K562 (cell line): ENCODE measurements around the gene SESN2. TPM values are rescaled to one million over a fixed set of nuclear protein-coding genes. Genes with fewer than 3 reads are reported as not detected.

ENCODE experiments used
- FOXA1 ChIP-seq: fragments of 450-650 bp; IDR thresholded peaks from 2 replicates; pipeline ENCODE4 v1.6.1; 2016; ENCODE audit warnings: mild to moderate bottlenecking, borderline replicate concordance
- MAFF ChIP-seq: IDR thresholded peaks from 2 replicates; pipeline ENCODE4 v1.6.1; 2012; ENCODE audit warnings: low read length, improper control_type of control experiment
- POLR2AphosphoS2 ChIP-seq: IDR thresholded peaks from 2 replicates; pipeline ENCODE4 v1.6.1; 2012; ENCODE audit warnings: low read length, improper control_type of control experiment
- RBM15 ChIP-seq: fragments of 200-400 bp; formaldehyde crosslinking; IDR thresholded peaks from 2 replicates; pipeline ENCODE4 v1.6.1; 2018; ENCODE audit warnings: mild to moderate bottlenecking, low read length, moderate library complexity; ENCODE audit not compliant: insufficient read depth
- RHOXF2B ChIP-seq: fragments of 250-450 bp; sonication (Bioruptor Pico); conservative IDR thresholded peaks from 2 replicates; pipeline ENCODE4 v1.5.1; 2021
- TCF3 ChIP-seq: sonication (generic); formaldehyde crosslinking; IDR thresholded peaks from 2 replicates; pipeline ENCODE4 v1.4.0; 2020; ENCODE audit warnings: mild to moderate bottlenecking, missing genetic modification reagents
- ZFP36 ChIP-seq: fragments of 150-350 bp; IDR thresholded peaks from 2 replicates; pipeline ENCODE4 v1.6.1; 2018; ENCODE audit warnings: low read length, low read depth; ENCODE audit not compliant: partially characterized antibody
- ZNF282 ChIP-seq: sonication (generic); formaldehyde crosslinking; IDR thresholded peaks from 2 replicates; pipeline ENCODE4 v1.8.1; 2023; ENCODE audit warnings: missing genetic modification reagents
- ZNF717 ChIP-seq: fragments of 250-450 bp; sonication (Bioruptor Pico); IDR thresholded peaks from 2 replicates; pipeline ENCODE4 v1.5.0; 2021
- ZNF785 ChIP-seq: fragments of 250-450 bp; sonication (Bioruptor Pico); IDR thresholded peaks from 2 replicates; pipeline ENCODE4 v1.4.0; 2020; ENCODE audit warnings: mild to moderate bottlenecking
- polyA plus RNA-seq, 8 experiments: library from polyadenylated mRNA; depleted of rRNA in 4 of 8; stranded (reverse) in 5 of 8; unstranded in 3 of 8; fragments of >200 nt; fragmentation: Nextera tagmentation in 2 of 8; fragmentation: Illumina TruSeq in 1 of 8; extraction: Ambion mirVana in 2 of 8; extraction: Trizol in 1 of 8; gene quantifications; 2 replicates each; pipeline versions ENCODE4 v1.2.1 to v1.2.3, GENCODE V29; 2011 to 2014; ENCODE audit warnings: inconsistent platforms in 1 of 8, missing spikeins in 1 of 8
- total RNA-seq, 7 experiments: library from RNA; depleted of rRNA in 6 of 7; stranded (reverse); fragments of >200 nt in 6 of 7; fragmentation: Illumina TruSeq in 2 of 7; extraction: Trizol in 2 of 7; gene quantifications; 2 replicates each; pipeline versions ENCODE4 v1.2.1 to v1.2.3, GENCODE V29; 2011 to 2021; ENCODE audit warnings: low replicate concordance in 1 of 7
- TF ChIP-seq, protein P1 (sequence below): fragments of 450-650 bp; IDR thresholded peaks from one replicate; pipeline ENCODE4 v1.6.1; 2018; ENCODE audit warnings: mild to moderate bottlenecking, moderate library complexity; ENCODE audit not compliant: partially characterized antibody
- TF ChIP-seq, protein P2 (sequence below): fragments of 450-650 bp; IDR thresholded peaks from 2 replicates; pipeline ENCODE4 v1.7.1; 2018; ENCODE audit warnings: mild to moderate bottlenecking, low read depth; ENCODE audit not compliant: partially characterized antibody
- TF ChIP-seq, protein P3 (sequence below): fragments of 250-450 bp; sonication (Bioruptor Pico); IDR thresholded peaks from 2 replicates; pipeline ENCODE4 v1.4.0; 2020; ENCODE audit warnings: mild to moderate bottlenecking, moderate library complexity
- TF ChIP-seq, protein P4 (sequence below), 2 experiments: IDR thresholded peaks; 2 replicates each; pipeline ENCODE4 v1.6.1; 2011; ENCODE audit warnings: borderline replicate concordance in 1 of 2, control low read depth in 1 of 2, low read depth in 1 of 2, low read length in 1 of 2, mild to moderate bottlenecking in 1 of 2, mixed read lengths in 1 of 2, moderate library complexity in 1 of 2; ENCODE audit not compliant: insufficient read depth in 1 of 2, insufficient read length in 1 of 2, poor library complexity in 1 of 2, severe bottlenecking in 1 of 2; ENCODE audit errors: extremely low read depth in 1 of 2

The SESN2 gene
- total and polyA plus RNA-seq, 9 of the 15 experiments (the other 6 are each of a cell fraction or from before 2014, with no cell fraction given): 3.7 to 71.3 (median 16.8) TPM

DNA sequence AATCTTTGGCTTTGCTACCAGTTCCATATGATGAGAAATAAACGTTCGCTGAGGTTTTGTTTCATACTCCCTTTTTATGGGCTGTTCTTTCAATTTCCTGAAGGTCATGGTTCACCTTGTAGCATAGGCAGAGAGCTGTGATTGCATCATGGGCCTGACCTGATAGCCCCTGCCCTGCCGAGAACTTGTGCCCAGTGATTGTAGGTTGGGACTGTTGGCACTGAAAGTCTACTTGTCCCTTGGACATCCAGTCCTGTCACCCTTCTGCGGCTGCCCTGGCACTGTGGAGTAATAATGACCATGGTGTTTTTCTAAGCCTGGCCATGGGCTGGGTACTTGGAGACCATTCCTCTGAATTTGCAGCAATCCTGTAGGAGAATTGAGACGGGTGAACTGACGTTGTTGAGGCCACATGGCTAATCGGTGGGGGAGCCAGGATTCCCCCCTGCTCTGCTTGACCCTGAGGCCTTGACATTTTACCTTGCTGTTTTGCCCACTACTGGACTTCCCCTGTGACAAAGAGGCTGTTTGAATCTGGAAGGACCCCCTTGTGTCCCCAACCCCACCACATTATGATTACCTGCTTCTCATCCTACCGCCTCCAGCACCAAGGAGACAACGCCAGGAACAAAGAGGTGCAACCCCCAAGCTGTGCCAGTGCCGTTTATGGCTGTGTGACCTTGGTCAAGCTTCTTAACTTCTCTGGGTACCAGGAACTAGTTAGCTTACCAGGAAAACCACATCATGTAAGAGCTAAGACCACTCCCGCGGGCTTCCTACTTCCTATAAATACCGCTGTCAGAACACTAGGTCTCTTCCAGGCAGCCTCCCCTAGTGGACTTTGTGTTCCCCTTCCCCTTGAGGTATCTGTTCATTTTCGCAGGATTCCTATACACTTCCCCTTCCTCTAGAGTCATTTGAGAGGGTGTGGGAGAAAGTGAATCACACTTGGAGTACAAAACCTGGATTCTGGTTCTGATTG, 23.4 kb downstream of the SESN2 start (continued):
- TF ChIP-seq, protein P1, sequence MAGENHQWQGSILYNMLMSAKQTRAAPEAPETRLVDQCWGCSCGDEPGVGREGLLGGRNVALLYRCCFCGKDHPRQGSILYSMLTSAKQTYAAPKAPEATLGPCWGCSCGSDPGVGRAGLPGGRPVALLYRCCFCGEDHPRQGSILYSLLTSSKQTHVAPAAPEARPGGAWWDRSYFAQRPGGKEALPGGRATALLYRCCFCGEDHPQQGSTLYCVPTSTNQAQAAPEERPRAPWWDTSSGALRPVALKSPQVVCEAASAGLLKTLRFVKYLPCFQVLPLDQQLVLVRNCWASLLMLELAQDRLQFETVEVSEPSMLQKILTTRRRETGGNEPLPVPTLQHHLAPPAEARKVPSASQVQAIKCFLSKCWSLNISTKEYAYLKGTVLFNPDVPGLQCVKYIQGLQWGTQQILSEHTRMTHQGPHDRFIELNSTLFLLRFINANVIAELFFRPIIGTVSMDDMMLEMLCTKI: peak; percentile 47
- TF ChIP-seq ZNF282 (CRISPR knock-in tag) (no peak), TCF3 (no peak), ZNF717 (CRISPR knock-in tag) (0 out of 2 replicates have a peak, but pooled peaks have one; percentile 25), ZFP36 (peak; percentile 78), FOXA1 (no peak), MAFF (no peak), RBM15 (no peak), POLR2AphosphoS2 (peak; percentile 90), RHOXF2B (CRISPR knock-in tag) (0 out of 2 replicates have a peak, but pooled peaks have one; percentile 25), ZNF785 (CRISPR knock-in tag) (no peak)
- TF ChIP-seq, protein P2, sequence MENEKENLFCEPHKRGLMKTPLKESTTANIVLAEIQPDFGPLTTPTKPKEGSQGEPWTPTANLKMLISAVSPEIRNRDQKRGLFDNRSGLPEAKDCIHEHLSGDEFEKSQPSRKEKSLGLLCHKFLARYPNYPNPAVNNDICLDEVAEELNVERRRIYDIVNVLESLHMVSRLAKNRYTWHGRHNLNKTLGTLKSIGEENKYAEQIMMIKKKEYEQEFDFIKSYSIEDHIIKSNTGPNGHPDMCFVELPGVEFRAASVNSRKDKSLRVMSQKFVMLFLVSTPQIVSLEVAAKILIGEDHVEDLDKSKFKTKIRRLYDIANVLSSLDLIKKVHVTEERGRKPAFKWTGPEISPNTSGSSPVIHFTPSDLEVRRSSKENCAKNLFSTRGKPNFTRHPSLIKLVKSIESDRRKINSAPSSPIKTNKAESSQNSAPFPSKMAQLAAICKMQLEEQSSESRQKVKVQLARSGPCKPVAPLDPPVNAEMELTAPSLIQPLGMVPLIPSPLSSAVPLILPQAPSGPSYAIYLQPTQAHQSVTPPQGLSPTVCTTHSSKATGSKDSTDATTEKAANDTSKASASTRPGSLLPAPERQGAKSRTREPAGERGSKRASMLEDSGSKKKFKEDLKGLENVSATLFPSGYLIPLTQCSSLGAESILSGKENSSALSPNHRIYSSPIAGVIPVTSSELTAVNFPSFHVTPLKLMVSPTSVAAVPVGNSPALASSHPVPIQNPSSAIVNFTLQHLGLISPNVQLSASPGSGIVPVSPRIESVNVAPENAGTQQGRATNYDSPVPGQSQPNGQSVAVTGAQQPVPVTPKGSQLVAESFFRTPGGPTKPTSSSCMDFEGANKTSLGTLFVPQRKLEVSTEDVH: peak; percentile 69
- TF ChIP-seq, protein P3, sequence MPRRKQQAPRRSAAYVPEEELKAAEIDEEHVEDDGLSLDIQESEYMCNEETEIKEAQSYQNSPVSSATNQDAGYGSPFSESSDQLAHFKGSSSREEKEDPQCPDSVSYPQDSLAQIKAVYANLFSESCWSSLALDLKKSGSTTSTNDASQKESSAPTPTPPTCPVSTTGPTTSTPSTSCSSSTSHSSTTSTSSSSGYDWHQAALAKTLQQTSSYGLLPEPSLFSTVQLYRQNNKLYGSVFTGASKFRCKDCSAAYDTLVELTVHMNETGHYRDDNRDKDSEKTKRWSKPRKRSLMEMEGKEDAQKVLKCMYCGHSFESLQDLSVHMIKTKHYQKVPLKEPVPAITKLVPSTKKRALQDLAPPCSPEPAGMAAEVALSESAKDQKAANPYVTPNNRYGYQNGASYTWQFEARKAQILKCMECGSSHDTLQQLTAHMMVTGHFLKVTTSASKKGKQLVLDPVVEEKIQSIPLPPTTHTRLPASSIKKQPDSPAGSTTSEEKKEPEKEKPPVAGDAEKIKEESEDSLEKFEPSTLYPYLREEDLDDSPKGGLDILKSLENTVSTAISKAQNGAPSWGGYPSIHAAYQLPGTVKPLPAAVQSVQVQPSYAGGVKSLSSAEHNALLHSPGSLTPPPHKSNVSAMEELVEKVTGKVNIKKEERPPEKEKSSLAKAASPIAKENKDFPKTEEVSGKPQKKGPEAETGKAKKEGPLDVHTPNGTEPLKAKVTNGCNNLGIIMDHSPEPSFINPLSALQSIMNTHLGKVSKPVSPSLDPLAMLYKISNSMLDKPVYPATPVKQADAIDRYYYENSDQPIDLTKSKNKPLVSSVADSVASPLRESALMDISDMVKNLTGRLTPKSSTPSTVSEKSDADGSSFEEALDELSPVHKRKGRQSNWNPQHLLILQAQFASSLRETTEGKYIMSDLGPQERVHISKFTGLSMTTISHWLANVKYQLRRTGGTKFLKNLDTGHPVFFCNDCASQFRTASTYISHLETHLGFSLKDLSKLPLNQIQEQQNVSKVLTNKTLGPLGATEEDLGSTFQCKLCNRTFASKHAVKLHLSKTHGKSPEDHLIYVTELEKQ (CRISPR knock-in tag): no peak
- TF ChIP-seq, protein P4, sequence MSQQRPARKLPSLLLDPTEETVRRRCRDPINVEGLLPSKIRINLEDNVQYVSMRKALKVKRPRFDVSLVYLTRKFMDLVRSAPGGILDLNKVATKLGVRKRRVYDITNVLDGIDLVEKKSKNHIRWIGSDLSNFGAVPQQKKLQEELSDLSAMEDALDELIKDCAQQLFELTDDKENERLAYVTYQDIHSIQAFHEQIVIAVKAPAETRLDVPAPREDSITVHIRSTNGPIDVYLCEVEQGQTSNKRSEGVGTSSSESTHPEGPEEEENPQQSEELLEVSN (IDR thresholded peaks at IDR 0.05; ENCODE audit: borderline replicate concordance in 1 of 2, extremely low read depth in 1 of 2, insufficient read depth in 1 of 2, insufficient read length in 1 of 2, low read depth in 1 of 2, low read length in 1 of 2, poor library complexity in 1 of 2, severe bottlenecking in 1 of 2): no peak
